PC-9 (cell line): ENCODE data around the gene IQCK. TPM values are rescaled to one million over a fixed set of nuclear protein-coding genes. Genes with fewer than 3 reads are reported as not detected.

ENCODE experiments used
- BruUV-seq: library from RNA; stranded (reverse); fragments of 400-500 nt; replicated peaks from 2 replicates; lab custom pipeline; 2021; lab: Mats Ljungman, UMichigan
- CTCF ChIA-PET: fragments of 300-600 bp; sonication (Branson Sonifier 250); formaldehyde crosslinking; loops from one replicate; lab custom pipeline; 2022; ENCODE audit warnings: antibody characterized with exemption; lab: Charles Lee
- POLR2A ChIA-PET: fragments of 300-600 bp; sonication (Branson Sonifier 250); formaldehyde crosslinking; loops from one replicate; lab custom pipeline; 2022; ENCODE audit warnings: antibody characterized with exemption; ENCODE audit not compliant: unreplicated experiment; lab: Charles Lee
- DNase-seq, 2 experiments: peaks; one replicate each; pipeline versions ENCODE4 v3.0.0 to v3.0.0-alpha.2; 2015 to 2022; ENCODE audit warnings: mixed read lengths in 1 of 2
- H2AFZ ChIP-seq: fragments of 200-600 bp; sonication (generic); 2 replicates; pipeline ENCODE4 v1.8.1; 2017; ENCODE audit warnings: antibody characterized with exemption
- H3F3A ChIP-seq: fragments of 200-600 bp; sonication (generic); 2 replicates; pipeline ENCODE4 v1.8.1; 2017; ENCODE audit warnings: antibody characterized with exemption, mild to moderate bottlenecking, low read depth; ENCODE audit not compliant: insufficient read depth
- H3K27ac ChIP-seq: fragments of 200-600 bp; sonication (generic); 2 replicates; pipeline ENCODE4 v1.6.1; 2016; ENCODE audit warnings: mixed run types
- H3K27me3 ChIP-seq: fragments of 200-600 bp; sonication (generic); 2 replicates; pipeline ENCODE4 v1.6.1; 2016; ENCODE audit warnings: low read depth, mixed run types; ENCODE audit not compliant: insufficient read depth
- H3K36me3 ChIP-seq: fragments of 200-600 bp; sonication (generic); 2 replicates; pipeline ENCODE4 v1.6.1; 2016; ENCODE audit warnings: low read depth, mixed run types
- H3K4me1 ChIP-seq: fragments of 200-600 bp; sonication (generic); replicated peaks from 2 replicates; pipeline ENCODE4 v1.6.1; 2016; ENCODE audit warnings: mixed run types; ENCODE audit not compliant: insufficient read depth
- H3K4me2 ChIP-seq: fragments of 200-600 bp; sonication (generic); 2 replicates; pipeline ENCODE4 v1.6.1; 2017; ENCODE audit warnings: mixed run types
- H3K4me3 ChIP-seq: fragments of 200-600 bp; sonication (generic); 2 replicates; pipeline ENCODE4 v1.6.1; 2016; ENCODE audit warnings: mixed run types
- H3K79me2 ChIP-seq: fragments of 200-600 bp; sonication (generic); 2 replicates; pipeline ENCODE4 v1.6.1; 2017; ENCODE audit warnings: low read depth, mixed run types
- H3K9me2 ChIP-seq: fragments of 200-600 bp; sonication (generic); 2 replicates; pipeline ENCODE4 v1.8.1; 2017; ENCODE audit warnings: mild to moderate bottlenecking; ENCODE audit not compliant: insufficient read depth
- H3K9me3 ChIP-seq: fragments of 200-600 bp; sonication (generic); 2 replicates; pipeline ENCODE4 v1.8.1; 2016; ENCODE audit warnings: low read depth; ENCODE audit not compliant: insufficient read depth
- H4K20me1 ChIP-seq: fragments of 200-600 bp; sonication (generic); 2 replicates; pipeline ENCODE4 v1.8.1; 2017; ENCODE audit not compliant: insufficient read depth
- EZH2 ChIP-seq: fragments of 200-600 bp; sonication (generic); IDR thresholded peaks from 2 replicates; pipeline ENCODE4 v1.8.0; 2017; ENCODE audit warnings: antibody characterized with exemption, low read depth
- intact Hi-C: fragments of 100-400 bp; cut with micrococcal nuclease; formaldehyde crosslinking; loops from one replicate; pipeline ENCODE4 v1.10.0; 2022; ENCODE audit not compliant: unreplicated experiment
- total RNA-seq: library from RNA; stranded (reverse); gene quantifications from 2 replicates; pipeline ENCODE4 v1.2.3, GENCODE V29; 2021
- TF ChIP-seq, protein P1 (sequence below): fragments of 200-600 bp; sonication (generic); conservative IDR thresholded peaks from 2 replicates; pipeline ENCODE4 v1.6.1; 2017; ENCODE audit warnings: mixed run types, antibody characterized with exemption, mild to moderate bottlenecking, moderate library complexity

Gene IQCK
- total RNA-seq, 1 experiment from 2014 or later: 21.6 TPM

DNA sequence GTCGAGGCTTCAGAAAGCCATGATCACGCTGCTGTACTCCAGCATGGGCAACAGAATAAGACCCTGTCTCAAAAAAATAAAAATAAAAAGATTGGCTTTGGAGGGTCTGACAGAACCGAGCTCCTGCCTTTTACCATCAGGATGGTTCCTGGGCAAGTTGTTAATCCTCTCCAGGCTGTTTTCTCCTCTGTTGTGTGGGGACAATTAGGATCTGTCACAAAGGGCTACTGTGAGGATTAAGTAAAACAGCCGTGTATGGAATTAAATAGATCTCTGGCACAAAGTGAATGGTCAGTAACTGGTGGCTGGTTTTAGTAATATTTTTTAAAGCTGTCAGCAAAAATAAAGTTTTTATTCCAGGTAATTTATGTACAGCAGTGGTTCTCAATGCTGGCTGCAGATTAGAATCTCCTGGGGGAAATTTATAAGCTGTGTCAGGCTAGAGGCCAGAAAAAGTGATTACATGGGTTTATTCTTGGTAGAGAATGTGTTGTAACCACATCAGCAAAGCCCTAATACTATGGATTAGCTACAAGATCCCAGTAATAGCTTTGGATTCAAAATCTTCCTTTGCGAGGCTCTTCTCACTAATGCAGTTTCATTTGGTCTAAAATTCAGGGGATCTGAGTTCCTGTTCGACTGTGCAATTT lies 119.4 kb downstream of the IQCK start:
- no peaks in the 10 kb centered on the region for H3K27me3 ChIP-seq
- H3K9me3 ChIP-seq: no peaks in the 10 kb centered on the region
- H4K20me1 ChIP-seq: no peaks in the 10 kb centered on the region
- POLR2A ChIA-PET: no interaction called here
- no TSS peak for BruUV-seq
- no peaks in the 10 kb centered on the region for H3K79me2 ChIP-seq
- no peak overlapping the region for H2AFZ ChIP-seq
- H3K9me2 ChIP-seq: no peaks in the 10 kb centered on the region
- H3K36me3 ChIP-seq: no peaks in the 10 kb centered on the region
- no peak for TF ChIP-seq EZH2
- TF ChIP-seq, protein P1, sequence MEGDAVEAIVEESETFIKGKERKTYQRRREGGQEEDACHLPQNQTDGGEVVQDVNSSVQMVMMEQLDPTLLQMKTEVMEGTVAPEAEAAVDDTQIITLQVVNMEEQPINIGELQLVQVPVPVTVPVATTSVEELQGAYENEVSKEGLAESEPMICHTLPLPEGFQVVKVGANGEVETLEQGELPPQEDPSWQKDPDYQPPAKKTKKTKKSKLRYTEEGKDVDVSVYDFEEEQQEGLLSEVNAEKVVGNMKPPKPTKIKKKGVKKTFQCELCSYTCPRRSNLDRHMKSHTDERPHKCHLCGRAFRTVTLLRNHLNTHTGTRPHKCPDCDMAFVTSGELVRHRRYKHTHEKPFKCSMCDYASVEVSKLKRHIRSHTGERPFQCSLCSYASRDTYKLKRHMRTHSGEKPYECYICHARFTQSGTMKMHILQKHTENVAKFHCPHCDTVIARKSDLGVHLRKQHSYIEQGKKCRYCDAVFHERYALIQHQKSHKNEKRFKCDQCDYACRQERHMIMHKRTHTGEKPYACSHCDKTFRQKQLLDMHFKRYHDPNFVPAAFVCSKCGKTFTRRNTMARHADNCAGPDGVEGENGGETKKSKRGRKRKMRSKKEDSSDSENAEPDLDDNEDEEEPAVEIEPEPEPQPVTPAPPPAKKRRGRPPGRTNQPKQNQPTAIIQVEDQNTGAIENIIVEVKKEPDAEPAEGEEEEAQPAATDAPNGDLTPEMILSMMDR: no peak
- H3K27ac ChIP-seq: no peak overlapping the region
- DNase-seq: no peak
- H3K4me1 ChIP-seq: no peaks in the 10 kb centered on the region
- CTCF ChIA-PET: no interaction called here
- no peaks in the 10 kb centered on the region for H3F3A ChIP-seq
- H3K4me3 ChIP-seq: no peak overlapping the region
- no peak overlapping the region for H3K4me2 ChIP-seq
- intact Hi-C loops: no loop called here

GRCh38 chr16:19837984-19838707 lies 120.1 kb downstream of the IQCK start:
- Histone ChIP-seq H3K36me3 (no peaks in the 10 kb centered on the region), H3K9me3 (no peaks in the 10 kb centered on the region), H3K4me3 (no peak overlapping the region), H3K4me2 (no peak overlapping the region), H3K9me2 (no peaks in the 10 kb centered on the region), H3K27ac (no peak overlapping the region), H4K20me1 (no peaks in the 10 kb centered on the region), H2AFZ (no peak overlapping the region), H3K27me3 (no peaks in the 10 kb centered on the region), H3K4me1 (no peaks in the 10 kb centered on the region), H3F3A (no peaks in the 10 kb centered on the region), H3K79me2 (no peaks in the 10 kb centered on the region)
- POLR2A ChIA-PET: interaction anchor here (0.6 kb wide), 1 partner anchor 703 kb away, joined by 4 read pairs; no protein-coding TSS in a partner anchor
- no TSS peak for BruUV-seq
- DNase-seq: no peak
- intact Hi-C loops: no loop called here
- CTCF ChIA-PET: interaction anchor here (0.7 kb wide), 1 partner anchor 57 kb away, joined by 11 read pairs; no protein-coding TSS in a partner anchor
- TF ChIP-seq, protein P1: no peak
- TF ChIP-seq EZH2: no peak

DNA sequence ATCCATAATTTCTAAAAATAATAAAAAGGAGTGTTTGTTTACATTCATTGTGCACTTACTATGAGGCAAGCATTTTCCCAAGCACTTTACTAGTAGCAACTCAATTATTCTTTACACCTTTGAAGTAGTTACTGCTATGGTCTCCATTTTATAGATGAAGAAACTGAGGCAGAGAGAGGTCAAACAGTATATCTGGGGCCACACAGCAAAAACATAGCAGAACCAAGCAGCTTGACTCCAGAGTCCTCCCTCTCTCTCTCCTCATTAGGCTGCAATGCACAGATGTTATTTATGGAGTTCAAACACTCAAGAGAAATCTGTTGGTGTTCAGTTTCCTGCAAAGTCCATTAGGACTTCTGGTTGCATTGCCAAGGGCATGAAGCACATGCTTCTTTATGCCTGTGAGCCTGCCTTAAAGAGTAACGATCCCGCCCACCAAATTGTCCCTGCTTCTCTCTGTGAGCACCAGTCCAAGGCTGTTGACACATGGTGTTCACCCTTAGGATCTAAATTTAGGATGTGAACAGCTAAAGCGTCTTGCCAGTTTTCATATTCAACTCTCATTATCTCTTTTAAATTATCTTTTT lies 122.5 kb downstream of the IQCK start:
- TF ChIP-seq EZH2: no peak
- TF ChIP-seq, protein P1: no peak
- H3K4me1 ChIP-seq: no peaks in the 10 kb centered on the region
- intact Hi-C loops: no loop called here
- H3K27ac ChIP-seq: no peak overlapping the region
- H4K20me1 ChIP-seq: no peaks in the 10 kb centered on the region
- H3F3A ChIP-seq: 0 out of 2 replicates have a peak, but pooled peaks cover 4% of the 10 kb centered on the region
- H3K27me3 ChIP-seq: no peaks in the 10 kb centered on the region
- ChIA-PET POLR2A (no interaction called here), CTCF (interaction anchor here (0.6 kb wide), 1 partner anchor 121 kb away, joined by 9 read pairs; no protein-coding TSS in a partner anchor)
- no TSS peak for BruUV-seq
- H2AFZ ChIP-seq: no peak overlapping the region
- no peaks in the 10 kb centered on the region for H3K36me3 ChIP-seq
- H3K4me3 ChIP-seq: no peak overlapping the region
- no peak overlapping the region for H3K4me2 ChIP-seq
- no peaks in the 10 kb centered on the region for H3K9me3 ChIP-seq
- H3K9me2 ChIP-seq: no peaks in the 10 kb centered on the region
- H3K79me2 ChIP-seq: no peaks in the 10 kb centered on the region
- no peak for DNase-seq
